ENCODE data around the gene BRD7. TPM values are rescaled to one million over a fixed set of nuclear protein-coding genes. Genes with fewer than 3 reads are reported as not detected.

Gene BRD7
- total and polyA plus RNA-seq, 2 of the 4 experiments (the other 2 are of a cell fraction): 24.8 to 29.9 TPM

DNA sequence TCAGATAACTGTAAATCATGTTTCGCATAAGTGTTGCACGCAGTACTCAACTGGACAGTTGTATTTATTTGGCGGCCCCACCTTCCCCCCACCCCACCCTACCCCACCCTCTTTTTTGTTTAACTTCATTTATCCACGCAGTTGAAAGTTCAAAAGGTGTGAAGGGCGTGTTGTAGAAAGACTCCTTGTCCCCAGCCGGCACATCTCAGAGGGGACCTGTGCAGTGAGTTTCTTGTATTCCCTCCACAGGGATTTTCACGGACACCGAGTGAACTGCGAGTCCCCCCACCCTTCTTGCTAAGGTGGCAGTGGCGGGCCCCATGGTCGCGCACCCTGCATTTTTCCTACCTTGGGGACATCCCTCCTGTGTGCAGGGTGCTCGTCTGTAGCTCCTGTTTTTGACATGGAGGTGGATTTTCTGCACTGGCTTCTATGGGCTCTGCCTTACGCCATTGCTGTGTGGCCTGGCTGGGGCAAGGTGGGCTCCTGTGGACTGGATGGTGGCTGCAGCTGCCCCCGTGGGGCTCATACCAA lies 66.2 kb downstream of the BRD7 start:
- WGBS, 2 experiments (ENCODE audit: extremely low coverage in 2 of 2, insufficient read length in 1 of 2): no CpG with 5 or more reads among the region's 15 CpGs
- H2AFZ ChIP-seq (replicated peaks; ENCODE audit: low read length, poor library complexity): peak overlapping the region; percentile 62

More for the DNA sequence above, 66.2 kb downstream of the BRD7 start:
- peaks cover 0 to 16% of the 10 kb centered on the region in 2 experiments; a peak in 1 of 4 replicates for H3K79me1 ChIP-seq (ENCODE audit: low read depth in 1 of 2, low read length in 2 of 2)
- no peak overlapping the region for H2AK9ac ChIP-seq (replicated peaks; ENCODE audit: low read depth, low read length, poor library complexity)
- H3K27me3 ChIP-seq (ENCODE audit: control insufficient read depth, insufficient read depth, low read length): no peaks in the 10 kb centered on the region
- H2BK120ac ChIP-seq (ENCODE audit: low read depth, low read length): peak overlapping the region; percentile 94
- peak overlapping the region; percentile 79 for H2BK20ac ChIP-seq (ENCODE audit: low read depth, low read length)
- peak overlapping the region; percentile 38 to 91; a peak in 2 of 4 replicates for H4K8ac ChIP-seq (ENCODE audit: low read depth in 2 of 2, low read length in 2 of 2)
- DNase-seq (no peak), ATAC-seq (ENCODE audit: low read depth) (no peak)
- H3K18ac ChIP-seq (ENCODE audit: low read depth, low read length): peak overlapping the region; percentile 2; the same call in 1 of the 2 replicates
- no peak overlapping the region for H3K27ac ChIP-seq (ENCODE audit: insufficient read depth, low read length)
- no peaks in the 10 kb centered on the region for H3K9me3 ChIP-seq (ENCODE audit: control insufficient read depth, insufficient read depth, low read length)
- H3K4me3 ChIP-seq (ENCODE audit: insufficient read depth, low read depth, low read length): no peak overlapping the region
- no peak overlapping the region; the same call in 1 of the 2 replicates for H4K5ac ChIP-seq (ENCODE audit: low read depth, low read length)
- dilution Hi-C loops (cut with HindIII; ENCODE audit: low sequenced_read_pairs, unreplicated experiment) (no loop called here), intact Hi-C loops (cut with micrococcal nuclease) (loop anchor here (5.0 kb wide), 3 partner anchors 35 to 235 kb away; partner anchors contain the start of genes ADCY7 and HEATR3), in situ Hi-C loops (cut with MboI; ENCODE audit: low sequenced_read_pairs) (no loop called here)
- H3K9ac ChIP-seq (ENCODE audit: low read depth, low read length): no peak overlapping the region
- H3K23ac ChIP-seq (ENCODE audit: low read depth, low read length): 0 out of 2 replicates have a peak overlapping the region, but pooled peaks have one; percentile 64
- peak overlapping the region; percentile 85 for H2AK5ac ChIP-seq (ENCODE audit: low read depth, low read length)
- H3K36me3 ChIP-seq (ENCODE audit: control insufficient read depth, insufficient read depth, low read length): no peaks in the 10 kb centered on the region
- H3K4ac ChIP-seq (ENCODE audit: low read depth, low read length): peak overlapping the region; percentile 90
- H2BK15ac ChIP-seq (ENCODE audit: low read depth, low read length): peak overlapping the region; percentile 50; the same call in 1 of the 3 replicates
- no peak for TF ChIP-seq RAD21 (IDR thresholded peaks at IDR 0.05; ENCODE audit: low read length)
- no peak for TF ChIP-seq RCOR1 (IDR thresholded peaks at IDR 0.05; ENCODE audit: insufficient replicate concordance, low read length)
- TF ChIP-seq, protein P1, sequence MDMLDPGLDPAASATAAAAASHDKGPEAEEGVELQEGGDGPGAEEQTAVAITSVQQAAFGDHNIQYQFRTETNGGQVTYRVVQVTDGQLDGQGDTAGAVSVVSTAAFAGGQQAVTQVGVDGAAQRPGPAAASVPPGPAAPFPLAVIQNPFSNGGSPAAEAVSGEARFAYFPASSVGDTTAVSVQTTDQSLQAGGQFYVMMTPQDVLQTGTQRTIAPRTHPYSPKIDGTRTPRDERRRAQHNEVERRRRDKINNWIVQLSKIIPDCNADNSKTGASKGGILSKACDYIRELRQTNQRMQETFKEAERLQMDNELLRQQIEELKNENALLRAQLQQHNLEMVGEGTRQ (IDR thresholded peaks at IDR 0.05; ENCODE audit: low read depth, low read length): no peak
- TF ChIP-seq BHLHE40 (IDR thresholded peaks at IDR 0.05; ENCODE audit: low read depth, low read length): no peak
- TF ChIP-seq CEBPB (IDR thresholded peaks at IDR 0.05; ENCODE audit: low read depth, low read length): no peak
- no peak for TF ChIP-seq MXI1 (IDR thresholded peaks at IDR 0.05; ENCODE audit: borderline replicate concordance, low read depth, low read length)
- no peak for TF ChIP-seq RFX5 (IDR thresholded peaks at IDR 0.05; ENCODE audit: low read depth, low read length)
- TF ChIP-seq POLR2A (IDR thresholded peaks at IDR 0.05; ENCODE audit: low read depth, low read length): no peak
- TF ChIP-seq, protein P2, sequence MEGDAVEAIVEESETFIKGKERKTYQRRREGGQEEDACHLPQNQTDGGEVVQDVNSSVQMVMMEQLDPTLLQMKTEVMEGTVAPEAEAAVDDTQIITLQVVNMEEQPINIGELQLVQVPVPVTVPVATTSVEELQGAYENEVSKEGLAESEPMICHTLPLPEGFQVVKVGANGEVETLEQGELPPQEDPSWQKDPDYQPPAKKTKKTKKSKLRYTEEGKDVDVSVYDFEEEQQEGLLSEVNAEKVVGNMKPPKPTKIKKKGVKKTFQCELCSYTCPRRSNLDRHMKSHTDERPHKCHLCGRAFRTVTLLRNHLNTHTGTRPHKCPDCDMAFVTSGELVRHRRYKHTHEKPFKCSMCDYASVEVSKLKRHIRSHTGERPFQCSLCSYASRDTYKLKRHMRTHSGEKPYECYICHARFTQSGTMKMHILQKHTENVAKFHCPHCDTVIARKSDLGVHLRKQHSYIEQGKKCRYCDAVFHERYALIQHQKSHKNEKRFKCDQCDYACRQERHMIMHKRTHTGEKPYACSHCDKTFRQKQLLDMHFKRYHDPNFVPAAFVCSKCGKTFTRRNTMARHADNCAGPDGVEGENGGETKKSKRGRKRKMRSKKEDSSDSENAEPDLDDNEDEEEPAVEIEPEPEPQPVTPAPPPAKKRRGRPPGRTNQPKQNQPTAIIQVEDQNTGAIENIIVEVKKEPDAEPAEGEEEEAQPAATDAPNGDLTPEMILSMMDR (conservative IDR thresholded peaks at IDR 0.05; ENCODE audit: low read depth, low read length): no peak
- no peak for TF ChIP-seq FOS (IDR thresholded peaks at IDR 0.05; ENCODE audit: low read depth, low read length)
- TF ChIP-seq CHD1 (IDR thresholded peaks at IDR 0.05; ENCODE audit: low read depth, low read length): no peak
- TF ChIP-seq MAFK (IDR thresholded peaks at IDR 0.05; ENCODE audit: low read depth, low read length): no peak
- TF ChIP-seq, protein P3, sequence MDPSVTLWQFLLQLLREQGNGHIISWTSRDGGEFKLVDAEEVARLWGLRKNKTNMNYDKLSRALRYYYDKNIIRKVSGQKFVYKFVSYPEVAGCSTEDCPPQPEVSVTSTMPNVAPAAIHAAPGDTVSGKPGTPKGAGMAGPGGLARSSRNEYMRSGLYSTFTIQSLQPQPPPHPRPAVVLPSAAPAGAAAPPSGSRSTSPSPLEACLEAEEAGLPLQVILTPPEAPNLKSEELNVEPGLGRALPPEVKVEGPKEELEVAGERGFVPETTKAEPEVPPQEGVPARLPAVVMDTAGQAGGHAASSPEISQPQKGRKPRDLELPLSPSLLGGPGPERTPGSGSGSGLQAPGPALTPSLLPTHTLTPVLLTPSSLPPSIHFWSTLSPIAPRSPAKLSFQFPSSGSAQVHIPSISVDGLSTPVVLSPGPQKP (IDR thresholded peaks at IDR 0.05; ENCODE audit: borderline replicate concordance, low read depth, low read length): no peak
- no peak for TF ChIP-seq NFE2L2 (IDR thresholded peaks at IDR 0.05; ENCODE audit: low read depth, low read length)
- no peak for TF ChIP-seq MAZ (IDR thresholded peaks at IDR 0.05; ENCODE audit: borderline replicate concordance, low read depth, low read length)
- no peak for TF ChIP-seq SMC3 (IDR thresholded peaks at IDR 0.05; ENCODE audit: low read depth, low read length)
- POLR2A ChIA-PET (ENCODE audit: unreplicated experiment): no interaction called here
- no peaks in the 10 kb centered on the region for H4K20me1 ChIP-seq (ENCODE audit: insufficient read depth, low read length)
- peak overlapping the region; percentile 94 for H4K91ac ChIP-seq (ENCODE audit: insufficient read depth, low read depth, low read length)
- BruUV-seq (replicated peaks): no TSS peak
- CTCF ChIA-PET: no interaction called here
- peak overlapping the region; percentile 96 for H2BK5ac ChIP-seq (ENCODE audit: low read depth, low read length, poor library complexity, severe bottlenecking)
- peak overlapping the region; percentile 83; the same call in 1 of the 2 replicates for H3K14ac ChIP-seq (replicated peaks; ENCODE audit: low read depth, low read length)
- peaks cover 46% of the 10 kb centered on the region for H3K4me1 ChIP-seq (ENCODE audit: control insufficient read depth, insufficient read depth, low read length)
- no peak overlapping the region for H3K4me2 ChIP-seq (ENCODE audit: low read depth, low read length)
- no peak overlapping the region for H3K56ac ChIP-seq (ENCODE audit: extremely low read depth, insufficient read depth, low read length)
- H3K9me1 ChIP-seq (ENCODE audit: insufficient read depth, low read length): peaks cover 31% of the 10 kb centered on the region

Data from IMR-90 (cell line).